NCI-H1930 (cell line): ENCODE measurements around the gene PVALB.
"Not testable (repeated sequence)": the region's sequence is repeated elsewhere in the genome, so short reads cannot be mapped to it uniquely, and the experiment has no call there.

ENCODE experiments used
- DNase-seq, 2 experiments: peaks; one replicate each; lab custom pipeline; 2025; lab: John Stamatoyannopoulos, UW

Gene PVALB

DNA sequence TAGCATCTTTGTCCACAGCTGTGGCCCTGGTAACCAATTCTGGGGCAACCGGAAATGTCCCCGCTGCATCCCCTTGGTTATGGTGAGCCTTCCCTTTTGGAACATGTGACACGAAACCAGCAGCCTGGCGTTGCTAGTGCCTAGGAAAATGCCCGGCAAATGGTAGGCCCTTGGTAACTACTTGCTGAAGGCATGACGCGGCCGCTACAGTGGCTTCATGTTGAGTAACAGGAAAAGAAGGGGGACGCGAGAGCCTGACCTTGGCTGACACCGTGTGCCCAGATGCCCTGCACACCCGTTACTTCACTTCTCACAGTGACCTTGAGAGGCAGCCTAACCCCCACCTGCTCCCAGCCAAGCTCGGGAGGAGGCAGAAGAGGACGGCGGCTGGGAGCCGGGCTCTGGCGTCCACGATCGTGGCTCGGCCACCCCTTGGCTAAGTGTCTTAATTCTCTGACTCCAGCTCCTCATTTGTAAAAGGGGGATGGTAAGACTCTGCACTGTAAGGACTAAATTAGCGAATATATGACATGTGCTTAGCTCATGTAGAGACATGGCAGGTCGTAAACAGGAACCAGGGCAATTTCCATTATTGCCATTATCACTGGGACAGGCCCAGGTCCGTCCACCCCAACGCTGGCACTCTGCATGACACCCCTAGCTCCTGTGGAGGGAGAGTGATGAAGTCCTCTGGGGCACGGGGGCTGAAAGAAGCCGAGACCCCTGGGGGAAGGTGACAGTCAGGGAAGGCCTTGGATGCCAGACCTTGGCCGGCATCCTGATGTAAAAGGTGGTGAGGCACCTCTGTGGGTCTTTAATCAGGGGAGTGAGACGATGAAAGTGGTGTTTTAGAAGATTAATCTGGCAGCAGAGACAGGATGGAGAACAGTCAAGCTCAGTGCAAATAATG lies 59.8 kb downstream of the PVALB start:
- no peak for DNase-seq

DNA sequence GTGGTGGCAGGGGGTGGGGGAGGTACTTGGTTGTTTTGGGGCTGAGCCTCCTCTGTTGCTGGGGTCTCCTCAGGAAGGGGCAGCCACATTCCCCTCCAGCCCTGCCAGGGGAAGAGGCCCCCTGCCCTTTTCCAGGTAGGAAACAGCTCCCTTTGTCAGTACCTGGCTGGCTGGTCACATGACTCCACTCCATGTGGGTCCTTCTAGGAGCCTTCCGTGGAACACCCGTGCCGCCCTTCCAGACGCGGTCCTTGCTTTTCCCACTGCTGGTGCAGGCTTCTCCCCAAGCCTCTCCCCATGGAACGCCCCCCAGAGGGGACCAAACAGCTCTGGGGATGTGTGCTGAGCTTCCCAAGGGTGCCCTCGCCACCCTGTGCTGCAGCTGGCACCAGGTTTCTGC lies 60.8 kb downstream of the PVALB start:
- no peak for DNase-seq

DNA sequence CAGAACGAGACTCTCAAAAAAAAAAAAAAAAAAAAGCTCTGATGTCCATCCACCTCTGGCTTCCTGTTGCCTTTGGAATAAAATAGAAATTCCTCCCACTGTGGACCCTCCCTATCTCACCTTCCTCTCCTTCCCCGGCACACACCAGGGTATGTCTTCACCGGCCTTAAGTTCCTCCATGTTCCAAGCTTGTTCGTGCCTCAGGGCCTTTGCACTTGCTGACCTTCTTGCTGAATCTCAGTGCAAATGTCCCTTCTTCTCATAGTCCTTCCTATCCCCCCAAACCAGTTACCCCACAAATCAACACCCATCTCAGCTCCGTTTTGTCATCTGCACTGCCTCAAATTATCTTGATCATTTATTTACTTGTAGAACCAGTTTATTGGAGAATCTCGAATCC lies 61.5 kb downstream of the PVALB start:
- DNase-seq, result no peak

DNA sequence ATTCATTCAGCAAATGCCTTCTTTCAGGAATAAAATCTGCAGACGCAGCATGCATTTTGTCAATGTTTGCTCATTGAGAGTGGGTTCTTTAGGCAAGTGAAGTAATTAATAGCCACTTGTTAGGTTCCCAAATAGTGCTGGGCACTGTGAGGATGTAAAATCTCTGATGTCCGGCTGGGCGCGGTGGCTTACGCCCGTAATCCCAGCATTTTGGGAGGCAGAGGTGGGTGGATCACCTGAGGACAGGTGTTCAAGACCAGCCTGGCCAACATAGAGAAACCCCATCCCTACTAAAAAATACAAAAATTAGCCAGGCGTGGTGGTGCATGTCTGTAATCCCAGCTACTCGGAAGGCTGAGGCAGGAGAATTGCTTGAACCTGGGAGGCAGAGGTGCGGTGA lies 62.0 kb downstream of the PVALB start:
- DNase-seq, result not testable (repeated sequence)

DNA sequence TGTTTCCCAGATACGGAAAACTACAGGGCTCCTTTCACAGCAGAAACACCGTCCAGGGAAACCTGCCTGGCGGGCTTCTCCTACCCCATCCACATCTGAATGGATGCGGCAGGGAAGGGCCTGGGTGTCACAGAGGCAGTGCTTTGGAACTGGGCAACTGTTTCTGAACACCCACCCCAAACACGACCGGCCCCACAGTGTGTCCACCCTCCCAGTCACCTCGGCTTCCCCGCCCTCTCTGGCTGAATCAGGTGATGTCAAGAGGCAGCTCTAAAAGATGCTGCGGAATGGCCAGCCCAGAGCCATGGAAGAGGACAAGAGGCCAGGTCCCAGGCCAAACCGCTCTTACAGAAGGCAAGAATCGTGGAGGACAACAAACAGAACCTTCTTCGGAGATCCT lies 62.9 kb downstream of the PVALB start:
- DNase-seq, result no peak

DNA sequence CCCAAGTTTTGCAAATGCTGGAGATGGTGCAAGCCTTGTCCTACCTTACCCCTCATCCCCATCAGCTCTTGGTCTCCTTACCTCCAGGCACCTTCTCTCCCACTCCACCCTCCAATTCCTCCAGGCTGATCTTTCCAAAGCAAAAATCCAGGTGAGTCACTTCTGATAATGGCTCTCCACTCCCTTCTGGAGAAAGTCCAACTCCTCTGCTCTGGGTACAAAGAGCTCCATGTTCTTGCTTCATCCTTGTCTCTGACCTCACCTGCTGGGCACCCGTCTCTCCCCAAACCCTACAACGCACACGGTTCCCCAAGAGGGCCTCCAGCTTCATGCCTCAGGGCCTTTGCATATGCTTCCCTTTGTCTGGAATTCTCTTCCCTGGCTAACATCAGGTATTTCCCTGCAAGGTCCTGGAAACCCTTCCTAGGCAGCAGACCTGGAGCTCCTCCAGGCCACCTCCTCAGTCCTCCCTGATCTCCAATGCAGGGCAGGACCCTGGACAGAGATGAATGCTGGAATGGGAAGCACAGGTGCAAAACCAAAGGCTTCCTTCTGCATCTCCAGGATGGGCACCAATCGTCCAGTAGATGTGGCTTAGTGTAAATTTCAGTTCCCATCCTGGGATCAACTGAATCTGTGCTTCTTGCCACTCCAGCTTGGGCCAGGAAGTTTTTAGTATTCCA lies 63.6 kb downstream of the PVALB start:
- no peak for DNase-seq
